ENCODE data around the gene LONRF2. TPM values are rescaled to one million over a fixed set of nuclear protein-coding genes. Genes with fewer than 3 reads are reported as not detected.

LONRF2 gene
- total RNA-seq, 4 donors from 2014 or later = 33.6 to 45.1 (median 39.5) TPM

DNA sequence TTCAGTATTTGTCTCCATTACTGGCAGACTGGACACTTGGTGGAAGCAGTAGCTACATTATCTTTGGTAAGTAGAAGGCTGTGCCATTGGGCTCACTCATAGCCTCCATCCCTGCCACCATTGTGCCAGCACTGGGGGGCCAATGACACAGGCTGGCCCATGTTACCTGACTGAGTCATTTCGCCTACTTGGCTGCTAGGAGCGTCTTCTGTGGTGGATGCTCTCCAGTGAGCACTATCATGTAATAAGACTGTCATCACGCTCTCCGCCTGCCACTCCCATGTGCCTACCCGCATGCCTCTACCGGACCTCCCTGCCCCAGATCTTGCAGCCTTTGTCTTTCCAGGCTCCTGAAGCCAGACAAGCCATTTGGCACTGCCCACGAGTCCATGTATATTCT is 56.2 kb downstream of the LONRF2 start:
- no peak for DNase-seq (ENCODE audit: extremely low spot score)
- peaks cover 0 to 10% (median 5%) of the 10 kb centered on the region in 4 donors for H3K4me1 ChIP-seq
- intact Hi-C loops (cut with DNase I) = no loop called here

GRCh38 chr2:100265226-100265625 is 57.1 kb downstream of the LONRF2 start:
- intact Hi-C loops (cut with DNase I) = no loop called here
- Histone ChIP-seq H3K27ac (replicated peaks in 1 of 4) (no peak overlapping the region), H3K4me1 (peaks cover 0 to 17% (median 10%) of the 10 kb centered on the region in 4 donors), H3K4me3 (no peak overlapping the region), H3K36me3 (no peaks in the 10 kb centered on the region), H3K27me3 (no peaks in the 10 kb centered on the region), H3K9me3 (no peaks in the 10 kb centered on the region)
- no peak for DNase-seq (ENCODE audit: extremely low spot score)
- 89% methylated on average over 9 of the region's 9 CpGs for WGBS
- TF ChIP-seq POLR2A (IDR thresholded peaks at IDR 0.05; ENCODE audit: low read depth) (no peak), CTCF (IDR thresholded peaks at IDR 0.05) (no peak), EP300 (IDR thresholded peaks at IDR 0.05) (no peak), POLR2AphosphoS5 (IDR thresholded peaks at IDR 0.05) (no peak)

More for the DNA sequence above, 56.2 kb downstream of the LONRF2 start:
- Histone ChIP-seq H3K36me3 (no peaks in the 10 kb centered on the region), H3K27me3 (no peaks in the 10 kb centered on the region), H3K9me3 (no peaks in the 10 kb centered on the region), H3K27ac (replicated peaks in 1 of 4) (no peak overlapping the region), H3K4me3 (no peak overlapping the region)
- 90% methylated on average over 7 of the region's 7 CpGs for WGBS
- TF ChIP-seq POLR2A (IDR thresholded peaks at IDR 0.05; ENCODE audit: low read depth) = no peak

GRCh38 chr2:100264651-100265050 is 57.6 kb downstream of the LONRF2 start:
- no peak for TF ChIP-seq EP300 (IDR thresholded peaks at IDR 0.05)
- TF ChIP-seq POLR2AphosphoS5 (IDR thresholded peaks at IDR 0.05) = no peak
- TF ChIP-seq CTCF (IDR thresholded peaks at IDR 0.05) = no peak
- no peak for TF ChIP-seq POLR2A (IDR thresholded peaks at IDR 0.05; ENCODE audit: low read depth)
- H3K27ac ChIP-seq (replicated peaks in 1 of 4) = no peak overlapping the region
- WGBS = 100% methylated on average over 2 of the region's 4 CpGs
- H3K4me1 ChIP-seq = peaks cover 0 to 17% (median 10%) of the 10 kb centered on the region in 4 donors
- DNase-seq (ENCODE audit: extremely low spot score) = no peak
- no peaks in the 10 kb centered on the region for H3K9me3 ChIP-seq
- no peaks in the 10 kb centered on the region for H3K27me3 ChIP-seq
- H3K4me3 ChIP-seq = no peak overlapping the region
- intact Hi-C loops (cut with DNase I) = no loop called here
- no peaks in the 10 kb centered on the region for H3K36me3 ChIP-seq

DNA sequence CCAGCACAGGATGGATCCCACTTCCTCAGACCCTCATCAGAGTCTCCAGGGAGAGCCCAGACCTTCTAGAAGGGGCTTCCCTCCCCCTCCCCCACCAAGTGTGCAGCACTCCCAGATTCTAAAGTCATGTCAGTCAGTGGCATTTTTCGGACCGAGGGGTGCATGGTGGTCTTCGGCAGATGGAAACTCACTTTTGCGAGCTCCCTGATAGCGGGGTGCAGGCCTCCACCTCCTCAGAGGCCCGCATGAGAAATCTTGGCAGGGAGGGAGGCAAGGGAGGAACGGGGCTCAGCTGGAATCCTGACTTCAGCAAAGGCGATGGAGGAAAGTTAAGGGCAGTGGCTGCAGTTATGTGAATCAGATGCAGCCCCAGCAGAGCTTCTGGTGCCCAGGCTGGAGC is 58.2 kb downstream of the LONRF2 start:
- 82% methylated on average over 8 of the region's 8 CpGs for WGBS
- intact Hi-C loops (cut with DNase I) = no loop called here
- TF ChIP-seq POLR2AphosphoS5 (IDR thresholded peaks at IDR 0.05) (no peak), POLR2A (IDR thresholded peaks at IDR 0.05; ENCODE audit: low read depth) (no peak), EP300 (IDR thresholded peaks at IDR 0.05) (no peak), CTCF (IDR thresholded peaks at IDR 0.05) (no peak)
- H3K4me3 ChIP-seq = no peak overlapping the region
- H3K4me1 ChIP-seq = peaks cover 0 to 17% (median 10%) of the 10 kb centered on the region in 4 donors
- H3K27ac ChIP-seq (replicated peaks in 1 of 4) = no peak overlapping the region
- no peak for DNase-seq (ENCODE audit: extremely low spot score)
- H3K9me3 ChIP-seq = no peaks in the 10 kb centered on the region
- no peaks in the 10 kb centered on the region for H3K27me3 ChIP-seq
- no peaks in the 10 kb centered on the region for H3K36me3 ChIP-seq

DNA sequence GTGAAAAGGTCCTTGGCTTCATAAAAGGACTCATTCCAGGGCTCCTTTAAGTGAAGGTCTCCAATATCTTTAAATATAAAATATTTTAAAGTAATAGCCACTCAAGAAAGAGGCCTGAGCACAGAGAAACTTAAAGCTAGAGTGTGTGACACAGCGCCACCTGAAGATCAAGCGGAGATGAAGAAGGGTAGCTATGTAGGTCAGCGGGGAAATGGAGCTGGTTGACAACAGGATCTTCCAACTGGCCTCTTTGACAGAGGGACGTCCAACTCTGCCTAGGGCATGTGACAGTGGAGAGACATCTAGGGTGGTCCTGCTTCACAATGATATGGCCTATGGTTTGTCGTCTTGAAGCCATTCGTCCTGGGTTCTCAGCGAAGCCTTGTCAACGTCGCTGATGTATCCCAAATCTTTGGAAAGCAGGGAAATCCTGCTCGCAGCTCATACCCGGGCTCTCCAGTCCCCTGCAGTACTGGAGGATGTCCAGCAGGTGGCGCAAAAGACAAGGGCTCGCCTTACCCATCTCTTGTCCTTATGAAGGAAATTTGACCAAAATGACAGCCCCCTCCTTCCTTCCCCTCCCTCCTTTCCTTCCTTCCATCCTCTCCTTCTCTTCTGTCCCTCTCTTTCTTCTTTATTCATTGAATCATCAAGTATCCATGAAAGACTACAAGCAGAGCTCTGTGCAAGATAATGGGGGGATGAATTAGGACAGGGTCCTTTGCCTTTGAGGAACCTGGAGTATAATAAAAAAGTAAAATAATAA is 59.6 kb downstream of the LONRF2 start:
- TF ChIP-seq EP300 (IDR thresholded peaks at IDR 0.05) (no peak), POLR2AphosphoS5 (IDR thresholded peaks at IDR 0.05) (peak in 1 of 2 donors; percentile 28), CTCF (IDR thresholded peaks at IDR 0.05) (peak; percentile 95 to 100 (median 99))
- intact Hi-C loops (cut with DNase I) = loop anchor here (2.0 kb wide), 2 partner anchors 118 to 704 kb away; no protein-coding TSS in a partner anchor
- WGBS = 9% methylated on average over 13 of the region's 13 CpGs
- Histone ChIP-seq H3K9me3 (no peaks in the 10 kb centered on the region), H3K27ac (replicated peaks in 1 of 4) (no peak overlapping the region), H3K4me1 (peaks cover 2 to 25% (median 15%) of the 10 kb centered on the region in 4 donors), H3K36me3 (no peaks in the 10 kb centered on the region), H3K27me3 (no peaks in the 10 kb centered on the region), H3K4me3 (peak overlapping the region in 1 of 4 donors; percentile 17)
- no peak for DNase-seq (ENCODE audit: extremely low spot score)

All from esophagus muscularis mucosa (tissue), 4 donors.